NCI-H1048 (cell line): ENCODE results near the gene RIMKLB.
"Not testable (repeated sequence)": the region's sequence is repeated elsewhere in the genome, so short reads cannot be mapped to it uniquely, and the experiment has no call there.

ENCODE experiments used
- DNase-seq: peaks from one replicate; lab custom pipeline; 2025; lab: John Stamatoyannopoulos, UW

Gene RIMKLB

DNA sequence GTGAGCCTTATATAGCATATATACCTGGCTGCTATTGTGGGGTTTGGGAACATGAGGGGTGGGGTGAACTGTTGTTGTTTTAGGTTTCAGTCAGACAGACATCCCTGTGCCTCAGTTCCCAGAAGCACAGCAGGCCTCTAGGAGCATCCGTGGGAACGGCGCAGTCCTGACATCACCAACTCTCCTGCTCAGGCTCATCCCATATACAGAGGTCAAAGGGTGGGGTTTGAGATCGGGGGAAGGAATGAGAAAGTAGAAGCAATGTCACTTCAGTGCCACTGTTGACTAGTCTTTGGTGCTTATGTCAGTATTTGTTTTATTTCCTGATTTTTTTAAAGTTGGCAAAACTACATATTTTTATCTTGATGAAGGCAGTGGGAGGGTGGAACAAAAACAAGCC lies 81.5 kb downstream of the RIMKLB start:
- no peak for DNase-seq

DNA sequence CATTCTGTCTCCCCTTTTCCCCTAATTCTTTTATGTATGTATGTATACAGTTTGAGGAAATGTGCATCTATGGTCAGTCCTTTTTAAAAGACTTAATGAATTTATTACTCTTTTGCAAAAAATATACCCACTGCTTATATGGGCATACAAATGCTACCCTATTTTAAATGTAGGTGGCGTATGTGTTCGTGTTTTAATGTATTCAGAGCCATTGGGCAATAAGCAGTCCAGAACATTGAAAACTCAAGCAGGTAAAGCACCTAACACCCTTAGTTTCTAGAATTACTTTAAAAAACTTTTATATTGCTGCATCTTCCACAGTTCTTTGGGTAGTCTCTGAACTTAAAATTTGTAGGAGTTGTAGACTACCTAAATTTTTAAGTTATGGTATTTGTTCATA lies 82.1 kb downstream of the RIMKLB start:
- no peak for DNase-seq

- DNase-seq: no peak
Observed at GRCh38 chr12:8780389-8780788, 82.6 kb downstream of the RIMKLB start.

GRCh38 chr12:8781381-8782127 lies 83.8 kb downstream of the RIMKLB start:
- DNase-seq: no peak

DNA sequence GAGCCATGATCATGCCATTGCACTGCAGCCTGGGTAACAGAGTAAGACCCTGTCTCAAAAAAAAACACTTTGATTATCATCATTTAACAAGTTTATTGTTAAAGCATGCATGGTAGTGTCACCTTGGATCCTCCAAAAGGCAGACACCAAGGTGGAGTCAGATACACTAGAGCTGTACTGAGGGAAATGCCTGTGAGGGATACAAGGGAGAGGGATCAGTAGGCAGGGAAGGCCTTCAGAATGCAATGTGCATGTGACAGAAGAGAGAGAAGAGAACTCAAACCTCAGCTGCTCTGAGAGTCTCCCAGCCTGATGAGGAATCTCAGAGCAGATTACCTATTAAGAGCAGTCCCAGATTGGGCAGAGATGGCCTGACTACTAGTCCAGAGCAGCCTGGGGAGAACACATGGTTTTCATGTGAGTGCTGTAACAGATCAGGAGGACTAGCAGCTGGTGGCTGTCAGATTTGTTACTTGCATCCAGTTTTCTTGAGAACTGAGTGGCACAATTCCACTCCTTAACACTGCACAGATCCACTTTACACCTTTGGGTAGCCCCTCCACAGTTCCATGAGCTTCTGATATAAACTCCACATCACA lies 86.6 kb downstream of the RIMKLB start:
- DNase-seq: no peak

- DNase-seq: no peak
Observed at GRCh38 chr12:8785499-8785898, 87.7 kb downstream of the RIMKLB start.

DNA sequence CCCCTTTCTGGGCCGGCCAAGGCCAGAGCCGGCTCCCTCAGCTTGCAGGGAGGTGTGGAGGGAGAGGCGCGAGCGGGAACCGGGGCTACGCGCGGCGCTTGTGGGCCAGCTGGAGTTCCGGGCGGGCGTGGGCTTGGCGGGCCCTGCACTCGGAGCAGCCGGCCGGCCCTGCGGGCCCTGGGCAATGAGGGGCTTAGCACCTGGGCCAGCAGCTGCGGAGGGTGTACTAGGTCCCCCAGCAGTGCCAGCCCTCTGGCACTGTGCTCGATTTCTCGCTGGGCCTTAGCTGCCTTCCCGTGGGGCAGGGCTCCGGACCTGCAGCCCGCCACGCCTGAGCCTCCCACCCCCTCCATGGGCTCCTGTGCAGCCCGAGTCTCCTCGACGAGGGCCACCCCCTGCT lies 89.4 kb downstream of the RIMKLB start:
- DNase-seq: not testable (repeated sequence)

- DNase-seq: not testable (repeated sequence)
Observed at GRCh38 chr12:8788706-8789105, 90.9 kb downstream of the RIMKLB start.

DNA sequence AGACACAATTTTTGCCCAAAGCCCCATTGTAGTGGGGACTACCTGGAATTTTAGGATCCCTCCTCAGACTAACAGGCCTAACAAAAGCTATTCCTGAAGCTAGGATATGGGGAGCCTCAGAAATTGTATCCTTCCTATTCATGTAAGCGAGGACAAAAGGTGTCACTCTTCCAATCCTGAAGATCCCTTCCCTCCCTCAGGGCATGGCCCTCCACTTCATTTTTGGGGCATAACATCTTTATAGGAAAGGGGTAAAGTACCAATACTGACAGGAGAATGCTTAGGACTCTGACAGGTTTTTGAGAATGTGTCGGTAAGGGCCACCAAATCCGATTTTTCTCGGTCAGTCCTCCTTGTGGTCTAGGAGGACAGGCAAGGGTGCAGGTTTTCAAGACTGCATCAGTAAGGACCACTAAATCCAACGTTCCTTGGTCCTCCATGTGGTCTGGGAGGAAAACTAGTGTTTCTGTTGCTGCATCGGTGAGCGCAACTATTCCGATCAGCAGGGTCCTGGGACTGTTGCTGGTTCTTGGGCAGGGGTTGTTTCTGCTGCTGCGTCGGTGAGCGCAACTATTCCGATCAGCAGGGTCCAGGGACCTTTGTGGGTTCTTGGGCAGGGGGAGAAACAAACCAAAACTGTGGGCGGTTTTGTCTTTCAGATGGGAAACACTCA lies 91.7 kb downstream of the RIMKLB start:
- not testable (repeated sequence) for DNase-seq

GRCh38 chr12:8793226-8793625 lies 95.4 kb downstream of the RIMKLB start:
- not testable (repeated sequence) for DNase-seq

- DNase-seq: not testable (repeated sequence)
Observed at GRCh38 chr12:8794611-8795010, 96.8 kb downstream of the RIMKLB start.

DNA sequence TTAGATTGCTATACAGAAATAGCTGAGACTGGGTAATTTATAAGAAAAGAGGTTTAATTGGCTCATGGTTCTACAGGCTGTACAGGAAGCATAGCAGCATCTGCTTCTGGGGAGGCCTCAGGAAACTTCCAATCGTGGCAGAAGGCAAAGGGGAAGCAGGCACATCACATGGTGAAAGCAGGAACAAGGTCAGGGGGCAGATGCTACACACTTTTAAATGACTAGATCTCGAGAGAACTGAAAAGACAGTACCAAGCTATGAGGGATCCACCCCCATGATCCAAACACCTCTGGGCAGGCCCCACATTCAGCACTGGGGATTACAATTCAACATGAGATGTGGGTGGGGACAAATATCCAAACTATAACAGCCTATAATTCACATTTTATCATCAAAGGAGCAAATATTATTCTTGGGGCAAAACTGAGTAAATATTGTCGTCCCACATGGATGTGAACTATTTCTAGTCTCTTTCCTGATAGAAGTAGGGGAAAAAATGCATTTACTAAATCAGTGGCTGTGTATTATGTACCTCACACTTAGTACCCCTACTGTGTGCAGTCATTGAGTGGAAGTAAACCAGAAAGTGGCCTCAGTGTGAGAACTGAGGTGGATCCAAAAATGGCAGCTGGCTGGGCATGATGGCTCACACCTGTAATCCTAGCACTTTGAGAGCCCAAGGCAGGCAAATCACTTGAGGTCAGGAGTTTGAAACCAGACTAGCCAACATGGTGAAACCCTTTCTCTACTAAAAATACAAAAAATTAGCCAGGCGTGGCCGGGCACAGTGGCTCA lies 99.2 kb downstream of the RIMKLB start:
- DNase-seq: no peak

GRCh38 chr12:8801213-8801612 lies 103.4 kb downstream of the RIMKLB start:
- DNase-seq: not testable (repeated sequence)

DNA sequence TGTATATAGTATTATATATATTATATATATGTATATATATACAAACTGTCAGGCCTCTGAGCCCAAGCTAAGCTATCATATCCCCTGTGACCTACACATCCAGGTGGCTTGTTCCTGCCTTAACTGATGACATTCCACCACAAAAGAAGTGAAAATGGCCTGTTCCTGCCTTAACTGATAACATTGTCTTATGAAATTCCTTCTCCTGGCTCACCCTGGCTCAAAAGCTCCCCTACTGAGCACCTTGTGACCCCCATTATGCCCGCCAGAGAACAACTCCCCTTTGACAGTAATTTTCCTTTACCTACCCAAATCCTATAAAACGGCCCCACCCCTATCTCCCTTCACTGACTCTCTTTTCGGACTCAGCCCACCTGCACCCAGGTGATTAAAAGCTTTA lies 107.0 kb downstream of the RIMKLB start:
- not testable (repeated sequence) for DNase-seq

- DNase-seq: not testable (repeated sequence)
Observed at GRCh38 chr12:8805487-8805886, 107.7 kb downstream of the RIMKLB start.

GRCh38 chr12:8807084-8807483 lies 109.3 kb downstream of the RIMKLB start:
- DNase-seq: not testable (repeated sequence)

DNA sequence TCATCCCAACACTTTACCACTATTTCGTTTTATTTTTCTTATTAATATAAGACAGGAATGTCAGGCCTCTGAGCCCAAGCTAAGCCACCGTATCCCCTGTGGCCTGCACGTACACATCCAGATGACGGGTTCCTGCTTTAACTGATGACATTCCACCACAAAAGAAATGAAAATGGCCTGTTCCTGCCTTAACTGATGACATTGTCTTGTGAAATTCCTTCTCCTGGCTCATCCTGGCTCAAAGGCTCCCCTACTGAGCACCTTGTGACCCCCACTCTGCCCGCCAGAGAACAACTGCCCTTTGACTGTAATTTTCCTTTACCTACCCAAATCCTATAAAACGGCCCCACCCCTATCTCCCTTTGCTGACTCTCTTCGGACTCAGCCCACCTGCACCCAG lies 112.3 kb downstream of the RIMKLB start:
- not testable (repeated sequence) for DNase-seq

DNA sequence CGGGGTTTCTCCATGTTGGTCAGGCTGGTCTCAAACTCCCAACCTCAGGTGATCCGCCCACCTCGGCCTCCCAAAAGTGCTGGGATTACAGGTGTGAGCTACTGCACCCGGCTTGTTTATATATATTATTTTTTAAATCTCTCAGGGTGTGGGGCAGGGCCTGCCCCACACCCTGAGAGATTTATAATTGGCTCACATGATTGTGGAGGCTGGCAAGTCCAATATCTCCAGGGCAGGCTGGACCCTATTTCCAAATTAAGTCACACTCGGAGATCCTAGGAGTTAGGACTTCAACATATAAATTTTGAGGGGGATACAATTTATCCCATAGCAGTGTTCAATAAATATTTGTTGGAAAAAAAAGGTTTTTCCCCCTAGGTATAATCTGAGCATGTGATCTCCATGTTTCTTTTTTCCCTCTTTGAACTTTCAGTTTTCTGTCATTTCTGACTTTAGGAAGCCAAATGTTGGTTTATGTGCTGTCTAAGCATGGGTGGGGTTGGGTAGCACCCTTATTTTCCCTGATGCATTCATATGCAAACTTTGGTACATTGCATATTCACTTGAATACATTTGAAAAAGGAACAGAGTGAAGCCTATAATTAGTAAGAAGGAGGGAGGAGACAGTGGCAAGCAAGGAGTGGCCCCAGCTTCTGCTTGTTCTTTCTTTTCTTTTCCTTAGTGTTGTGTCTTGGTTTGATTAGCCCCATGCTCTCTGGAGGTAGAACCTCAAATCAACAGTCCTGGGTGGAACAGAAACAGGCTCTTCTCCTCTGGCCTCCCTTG lies 116.0 kb downstream of the RIMKLB start:
- DNase-seq: no peak

GRCh38 chr12:8816448-8817050 lies 118.8 kb downstream of the RIMKLB start:
- no peak for DNase-seq

GRCh38 chr12:8817856-8818255 lies 120.1 kb downstream of the RIMKLB start:
- no peak for DNase-seq

- no peak for DNase-seq
Observed at GRCh38 chr12:8818526-8818925, 120.7 kb downstream of the RIMKLB start.
